Fibroblast of lung (primary cell): ENCODE measurements around the gene OR10J1. TPM values are rescaled to one million over a fixed set of nuclear protein-coding genes. Genes with fewer than 3 reads are reported as not detected.
A peak's percentile ranks its signal among the peaks of the same experiment; 100 is the strongest.

ENCODE experiments used
- DNase-seq, 2 donors: peaks; one replicate each; pipeline versions ENCODE4 v3.0.0 to v3.0.0-alpha.2; 2010; ENCODE audit warnings: low read depth in 2 of 2
- H2AFZ ChIP-seq: 2 replicates; pipeline ENCODE4 v1.5.1; 2012; ENCODE audit warnings: low read length, control low read depth, inconsistent platforms
- H3K27ac ChIP-seq: 2 replicates; pipeline ENCODE4 v1.5.1; 2011; ENCODE audit warnings: low read length, control low read depth; ENCODE audit not compliant: insufficient read depth
- H3K27me3 ChIP-seq: 2 replicates; pipeline ENCODE4 v1.5.1; 2011; ENCODE audit warnings: mild to moderate bottlenecking, low read length; ENCODE audit not compliant: control insufficient read depth, insufficient read depth
- H3K36me3 ChIP-seq: 2 replicates; pipeline ENCODE4 v1.5.1; 2011; ENCODE audit warnings: low read length; ENCODE audit not compliant: control insufficient read depth, insufficient read depth
- H3K4me1 ChIP-seq: 2 replicates; pipeline ENCODE4 v1.5.1; 2011; ENCODE audit warnings: low read length; ENCODE audit not compliant: control insufficient read depth, insufficient read depth; ENCODE audit errors: extremely low read depth
- H3K4me2 ChIP-seq: 2 replicates; pipeline ENCODE4 v1.5.1; 2011; ENCODE audit warnings: low read length, control low read depth; ENCODE audit not compliant: insufficient read depth; ENCODE audit errors: extremely low read depth
- H3K4me3 ChIP-seq, 4 experiments: fragments of 200-600 bp in 1 of 4; sonication (generic) in 1 of 4; replicated peaks in 1 of 4; 2 replicates each; pipeline ENCODE4 v1.5.1; 2011 to 2016; ENCODE audit warnings: low read length in 4 of 4, low read depth in 3 of 4, mild to moderate bottlenecking in 3 of 4, control low read depth in 2 of 4, inconsistent platforms in 1 of 4, mixed read lengths in 1 of 4; ENCODE audit not compliant: insufficient read depth in 1 of 4; ENCODE audit errors: control extremely low read depth in 1 of 4
- H3K79me2 ChIP-seq: 2 replicates; pipeline ENCODE4 v1.5.1; 2012; ENCODE audit warnings: mild to moderate bottlenecking, low read length, inconsistent platforms; ENCODE audit not compliant: control insufficient read depth, insufficient read depth
- H3K9ac ChIP-seq: 2 replicates; pipeline ENCODE4 v1.5.1; 2011; ENCODE audit warnings: mild to moderate bottlenecking, low read length, control low read depth; ENCODE audit not compliant: insufficient read depth
- H3K9me3 ChIP-seq: 2 replicates; pipeline ENCODE4 v1.5.1; 2012; ENCODE audit warnings: low read depth, low read length; ENCODE audit not compliant: control insufficient read depth, insufficient read depth
- H4K20me1 ChIP-seq: 2 replicates; pipeline ENCODE4 v1.5.1; 2011; ENCODE audit warnings: low read length; ENCODE audit not compliant: control insufficient read depth, insufficient read depth; ENCODE audit errors: extremely low read depth
- CTCF ChIP-seq, 2 donors: IDR thresholded peaks in 1 of 2; conservative IDR thresholded peaks in 1 of 2; 1 replicate in 1 of 2; 2 replicates in 1 of 2; pipeline ENCODE4 v1.5.1; 2011 to 2012; ENCODE audit warnings: low read length in 2 of 2, control low read depth in 1 of 2, inconsistent platforms in 1 of 2, low read depth in 1 of 2, mild to moderate bottlenecking in 1 of 2
- EZH2 ChIP-seq: IDR thresholded peaks from 2 replicates; pipeline ENCODE4 v1.5.1; 2012; ENCODE audit warnings: low read length, control low read depth, mild to moderate bottlenecking; ENCODE audit errors: missing control alignments
- polyA plus RNA-seq, 2 donors: library from polyadenylated mRNA; depleted of rRNA in 1 of 2; stranded (reverse) in 1 of 2; unstranded in 1 of 2; fragments of >200 nt; gene quantifications; 2 replicates each; pipeline ENCODE4 v1.2.1, GENCODE V29; 2011 to 2012; ENCODE audit warnings: missing spikeins in 1 of 2
- total RNA-seq: library from RNA; depleted of rRNA; stranded (reverse); fragments of >200 nt; gene quantifications from 2 replicates; pipeline ENCODE4 v1.2.1, GENCODE V29; 2014

OR10J1 gene
- total and polyA plus RNA-seq, 2 donors (not counting 1 experiment from before 2014, with no cell fraction given), result not detected

- Histone ChIP-seq H3K27me3 (no peaks in the 10 kb centered on the region), H3K4me3 (no peak overlapping the region), H3K9ac (no peak overlapping the region), H2AFZ (no peak overlapping the region), H3K27ac (no peak overlapping the region), H3K36me3 (no peaks in the 10 kb centered on the region), H3K4me2 (no peak overlapping the region), H3K4me1 (no peaks in the 10 kb centered on the region), H3K9me3 (no peaks in the 10 kb centered on the region), H3K79me2 (no peaks in the 10 kb centered on the region), H4K20me1 (no peaks in the 10 kb centered on the region)
- DNase-seq, result peak in 1 of 2 donors; percentile 6
- no peak for TF ChIP-seq EZH2
- no peak for TF ChIP-seq CTCF (conservative IDR thresholded peaks at IDR 0.05 in 1 of 2, IDR thresholded peaks at IDR 0.05 in 1 of 2; ENCODE audit: low read depth in 1 of 2, low read length in 2 of 2)
Measured at GRCh38 chr1:159473335-159473734, 33.8 kb downstream of the OR10J1 start.

GRCh38 chr1:159474926-159475325 is 35.4 kb downstream of the OR10J1 start:
- TF ChIP-seq EZH2 (no peak), CTCF (conservative IDR thresholded peaks at IDR 0.05 in 1 of 2, IDR thresholded peaks at IDR 0.05 in 1 of 2; ENCODE audit: low read depth in 1 of 2, low read length in 2 of 2) (no peak)
- no peak overlapping the region for H3K4me3 ChIP-seq
- H3K9ac ChIP-seq, result no peak overlapping the region
- no peaks in the 10 kb centered on the region for H3K27me3 ChIP-seq
- no peaks in the 10 kb centered on the region for H3K79me2 ChIP-seq
- H4K20me1 ChIP-seq, result no peaks in the 10 kb centered on the region
- H3K36me3 ChIP-seq, result no peaks in the 10 kb centered on the region
- no peaks in the 10 kb centered on the region for H3K4me1 ChIP-seq
- H3K9me3 ChIP-seq, result no peaks in the 10 kb centered on the region
- no peak overlapping the region for H3K4me2 ChIP-seq
- H2AFZ ChIP-seq, result no peak overlapping the region
- no peak overlapping the region for H3K27ac ChIP-seq
- DNase-seq, result no peak

GRCh38 chr1:159483501-159483900 is 44.0 kb downstream of the OR10J1 start:
- H2AFZ ChIP-seq, result no peak overlapping the region

More at GRCh38 chr1:159483501-159483900, 44.0 kb downstream of the OR10J1 start:
- TF ChIP-seq CTCF (conservative IDR thresholded peaks at IDR 0.05 in 1 of 2, IDR thresholded peaks at IDR 0.05 in 1 of 2; ENCODE audit: low read depth in 1 of 2, low read length in 2 of 2) (no peak), EZH2 (no peak)
- Histone ChIP-seq H3K36me3 (no peaks in the 10 kb centered on the region), H3K4me3 (no peak overlapping the region), H3K79me2 (no peaks in the 10 kb centered on the region), H4K20me1 (no peaks in the 10 kb centered on the region), H3K9me3 (no peaks in the 10 kb centered on the region), H3K27me3 (no peaks in the 10 kb centered on the region), H3K9ac (no peak overlapping the region), H3K4me1 (no peaks in the 10 kb centered on the region), H3K27ac (no peak overlapping the region), H3K4me2 (no peak overlapping the region)
- DNase-seq, result no peak

Other genes with a start within 250 kb of the OR10J1 start
- gene ACKR1, start 234.8 kb upstream of the OR10J1 start, total RNA-seq, result not detected in 2 replicates
- not detected in 2 replicates for gene ACKR1, start 234.8 kb upstream of the OR10J1 start, polyA plus RNA-seq
- not detected in 2 replicates for gene FCER1A, start 137.4 kb upstream of the OR10J1 start, total RNA-seq
- gene FCER1A, start 137.4 kb upstream of the OR10J1 start, polyA plus RNA-seq, result not detected in 2 replicates
- gene OR10J4, start 7.5 kb upstream of the OR10J1 start, total RNA-seq, result not detected in 2 replicates
- not detected in 2 replicates for gene OR10J4, start 7.5 kb upstream of the OR10J1 start, polyA plus RNA-seq
- gene OR10J5, start 96.3 kb downstream of the OR10J1 start, total RNA-seq, result not detected in 2 replicates
- not detected in 2 replicates for gene OR10J5, start 96.3 kb downstream of the OR10J1 start, polyA plus RNA-seq
- gene APCS, start 148.1 kb downstream of the OR10J1 start, total RNA-seq, result not detected in 2 replicates
- not detected in 2 replicates for gene APCS, start 148.1 kb downstream of the OR10J1 start, polyA plus RNA-seq